OCI-LY7 (cell line): ENCODE data around the gene FLNC.

ENCODE experiments used
- EZH2phosphoT487 ChIP-seq: fragments of 200-600 bp; sonication (generic); IDR thresholded peaks from 2 replicates; pipeline ENCODE4 v1.6.1; 2018; ENCODE audit warnings: low read depth, borderline replicate concordance, mild to moderate bottlenecking, mixed run types, antibody characterized with exemption, low read length, moderate library complexity, mixed read lengths
- TF ChIP-seq, protein P1 (sequence below): fragments of 200-600 bp; sonication (generic); conservative IDR thresholded peaks from 2 replicates; pipeline ENCODE4 v1.5.1; 2014; ENCODE audit warnings: mild to moderate bottlenecking, antibody characterized with exemption, low read length, moderate library complexity, mixed read lengths

- no peak for TF ChIP-seq EZH2phosphoT487
- TF ChIP-seq, protein P1, sequence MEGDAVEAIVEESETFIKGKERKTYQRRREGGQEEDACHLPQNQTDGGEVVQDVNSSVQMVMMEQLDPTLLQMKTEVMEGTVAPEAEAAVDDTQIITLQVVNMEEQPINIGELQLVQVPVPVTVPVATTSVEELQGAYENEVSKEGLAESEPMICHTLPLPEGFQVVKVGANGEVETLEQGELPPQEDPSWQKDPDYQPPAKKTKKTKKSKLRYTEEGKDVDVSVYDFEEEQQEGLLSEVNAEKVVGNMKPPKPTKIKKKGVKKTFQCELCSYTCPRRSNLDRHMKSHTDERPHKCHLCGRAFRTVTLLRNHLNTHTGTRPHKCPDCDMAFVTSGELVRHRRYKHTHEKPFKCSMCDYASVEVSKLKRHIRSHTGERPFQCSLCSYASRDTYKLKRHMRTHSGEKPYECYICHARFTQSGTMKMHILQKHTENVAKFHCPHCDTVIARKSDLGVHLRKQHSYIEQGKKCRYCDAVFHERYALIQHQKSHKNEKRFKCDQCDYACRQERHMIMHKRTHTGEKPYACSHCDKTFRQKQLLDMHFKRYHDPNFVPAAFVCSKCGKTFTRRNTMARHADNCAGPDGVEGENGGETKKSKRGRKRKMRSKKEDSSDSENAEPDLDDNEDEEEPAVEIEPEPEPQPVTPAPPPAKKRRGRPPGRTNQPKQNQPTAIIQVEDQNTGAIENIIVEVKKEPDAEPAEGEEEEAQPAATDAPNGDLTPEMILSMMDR: no peak
These were observed 37.8 kb downstream of the FLNC start for GRCh38 chr7:128867842-128868623.
